Stimulated activated CD8-positive, alpha-beta memory T cell treated with anti-CD3 and anti-CD28 coated beads, Interleukin-15, amount 100 ng/mL, for 24 hours (primary cell): ENCODE measurements around the gene ZFAND4.
"Not testable (repeated sequence)": the region's sequence is repeated elsewhere in the genome, so short reads cannot be mapped to it uniquely, and the experiment has no call there.

ENCODE experiments used
- DNase-seq: peaks from one replicate; pipeline ENCODE4 v3.0.0-alpha.2; 2020; ENCODE audit warnings: low read depth

ZFAND4 gene

GRCh38 chr10:45640941-45641340, 31.6 kb downstream of the ZFAND4 start:
- DNase-seq = no peak

GRCh38 chr10:45640049-45640448, 32.5 kb downstream of the ZFAND4 start:
- no peak for DNase-seq

GRCh38 chr10:45627412-45628048, 45.0 kb downstream of the ZFAND4 start:
- DNase-seq = no peak

DNA sequence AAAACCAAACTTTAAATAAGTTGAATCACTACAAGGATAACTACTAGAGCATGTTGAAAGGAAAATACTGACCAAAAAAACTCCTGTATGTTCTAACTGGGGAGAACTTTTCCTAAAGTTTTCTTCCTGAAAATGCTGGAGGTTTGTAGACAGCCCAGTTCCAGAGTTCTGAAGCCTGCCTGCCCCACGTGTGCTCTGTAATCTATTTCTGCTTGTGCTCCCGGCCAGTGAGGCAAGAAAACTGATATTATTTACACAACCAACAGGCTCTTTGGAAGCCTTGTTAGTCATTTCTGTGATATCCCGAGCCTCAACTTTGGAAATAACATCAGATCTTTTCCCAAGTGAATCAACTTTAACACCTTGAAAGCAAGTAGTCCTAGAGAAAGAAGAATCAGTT, 46.7 kb downstream of the ZFAND4 start:
- DNase-seq = no peak

- no peak for DNase-seq
Observed at GRCh38 chr10:45624724-45625123, 47.8 kb downstream of the ZFAND4 start.

DNA sequence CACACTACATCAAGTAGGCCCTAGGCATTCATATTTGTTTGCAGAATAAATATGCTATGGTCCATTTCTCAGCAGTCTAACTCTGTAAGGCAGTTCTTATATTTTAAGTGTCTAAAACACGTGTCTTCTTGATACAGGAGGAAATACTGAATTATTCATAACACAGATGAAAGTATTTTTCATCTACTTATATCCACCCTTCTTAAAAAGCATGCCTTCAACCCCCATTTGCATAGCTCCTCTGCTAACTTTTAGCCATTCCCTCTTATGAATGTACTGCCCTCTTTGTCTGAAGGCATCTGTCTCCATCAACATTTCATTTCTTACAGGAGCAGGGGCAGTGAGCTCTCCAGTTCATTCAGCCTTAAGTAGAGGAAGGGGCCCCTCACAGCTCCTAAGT, 57.7 kb downstream of the ZFAND4 start:
- no peak for DNase-seq

DNA sequence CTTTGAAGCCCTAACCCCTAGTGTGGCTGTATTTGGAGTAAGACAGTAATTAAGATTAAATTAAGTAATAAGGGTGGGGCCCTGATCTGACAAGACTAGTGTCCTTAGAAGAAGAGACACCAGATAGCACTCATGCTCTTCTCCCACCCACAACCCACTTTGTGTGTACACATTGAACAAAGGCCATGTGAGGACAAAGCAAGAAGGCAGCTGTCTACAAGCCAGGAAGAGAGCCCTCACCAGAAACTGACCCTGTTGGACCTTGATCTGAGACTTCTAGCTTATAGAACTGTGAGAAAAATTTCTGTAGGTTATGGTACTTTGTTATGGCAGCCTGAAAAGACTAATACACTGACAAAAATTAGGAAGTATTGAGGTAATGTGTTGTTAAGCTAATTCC, 59.8 kb downstream of the ZFAND4 start:
- DNase-seq = no peak

DNA sequence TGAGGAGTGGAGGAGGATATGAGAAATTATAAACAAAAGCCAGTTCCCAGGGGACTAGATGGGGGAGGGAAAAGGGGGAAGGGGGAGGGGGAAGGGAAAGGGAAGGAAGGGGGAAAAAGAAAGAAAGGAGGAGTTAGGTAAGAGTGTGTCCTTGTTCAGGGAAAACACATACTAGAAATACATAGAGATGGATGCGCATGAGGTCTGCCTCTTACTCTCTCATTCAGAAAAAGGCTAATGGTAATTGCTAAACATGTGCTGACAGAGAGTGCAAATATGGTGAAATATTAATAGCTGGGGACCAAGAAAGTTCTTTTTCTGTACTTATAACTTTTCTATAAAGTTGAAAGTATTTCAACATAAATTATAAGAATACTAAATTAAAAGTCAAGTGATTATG, 64.5 kb downstream of the ZFAND4 start:
- no peak for DNase-seq

DNA sequence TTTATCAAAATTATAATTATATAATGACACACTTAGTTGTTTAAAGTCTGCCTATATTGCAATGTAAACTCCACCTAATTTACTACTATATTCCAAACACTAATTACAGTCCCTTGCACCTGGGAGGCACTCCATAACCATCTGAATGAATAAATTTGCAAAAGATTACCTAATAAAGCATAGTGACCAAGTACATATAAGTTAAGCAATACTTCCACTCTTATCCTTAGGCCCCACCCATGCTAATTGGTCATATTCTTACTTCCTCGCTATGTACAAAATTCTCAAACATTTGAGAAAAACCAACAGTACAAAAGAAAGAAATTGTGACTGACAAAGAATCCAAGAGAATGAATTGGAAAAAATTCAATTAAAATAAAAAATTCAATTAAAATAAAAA, 65.3 kb downstream of the ZFAND4 start:
- no peak for DNase-seq

- DNase-seq = no peak
Observed at GRCh38 chr10:45602836-45603235, 69.7 kb downstream of the ZFAND4 start.

DNA sequence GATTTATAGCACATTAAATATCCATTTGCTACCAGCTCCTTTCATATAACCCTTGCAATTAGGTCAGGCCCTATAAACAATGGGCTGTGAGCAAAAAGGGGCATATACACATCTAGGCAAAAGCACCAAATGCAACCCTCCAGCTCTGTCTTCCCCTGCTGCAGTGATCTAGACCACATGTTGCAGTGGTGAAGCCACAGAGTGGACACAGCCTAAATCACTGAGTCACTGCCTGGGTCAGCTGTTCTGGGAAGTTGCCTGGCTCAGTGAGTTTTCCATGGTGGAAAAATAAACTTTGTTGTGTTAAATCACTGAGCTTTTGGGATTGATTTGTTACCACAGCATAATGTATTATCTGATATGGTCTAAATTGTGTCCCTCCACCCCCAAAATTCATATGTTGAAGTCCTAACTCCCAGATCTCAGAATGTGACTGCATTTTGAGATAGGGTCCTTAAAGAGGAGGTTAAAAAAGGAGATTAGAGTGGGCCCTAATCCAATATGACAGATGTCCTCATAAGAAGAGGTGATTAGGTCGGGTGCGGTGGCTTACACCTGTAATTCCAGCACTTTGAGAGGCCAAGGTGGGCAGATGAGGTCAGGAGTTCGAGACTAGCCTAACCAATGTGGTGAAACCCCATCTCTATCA, 70.4 kb downstream of the ZFAND4 start:
- DNase-seq = no peak

DNA sequence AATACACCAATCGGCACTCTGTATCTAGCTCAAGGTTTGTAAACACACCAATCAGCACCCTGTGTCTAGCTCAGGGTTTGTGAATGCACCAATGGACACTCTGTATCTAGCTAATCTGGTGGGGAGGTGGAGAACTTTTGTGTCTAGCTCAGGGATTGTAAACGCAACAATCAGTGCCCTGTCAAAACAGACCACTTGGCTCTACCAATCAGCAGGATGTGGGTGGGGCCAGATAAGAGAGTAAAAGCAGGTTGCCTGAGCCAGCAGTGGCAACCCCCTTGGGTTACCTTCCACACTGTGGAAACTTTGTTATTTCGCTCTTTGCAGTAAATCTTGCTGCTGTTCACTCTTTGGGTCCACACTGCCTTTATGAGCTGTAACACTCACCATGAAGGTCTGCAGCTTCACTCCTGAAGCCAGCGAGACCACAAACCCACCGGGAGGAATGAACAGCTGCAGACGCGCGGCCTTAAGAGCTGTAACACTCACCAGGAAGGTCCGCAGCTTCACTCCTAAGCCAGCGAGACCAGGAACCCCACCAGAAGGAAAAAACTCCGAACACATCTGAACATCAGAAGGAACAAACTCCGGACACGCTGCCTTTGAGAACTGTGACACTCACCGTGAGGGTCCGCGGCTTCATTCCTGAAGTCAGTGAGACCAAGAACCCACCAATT, 71.2 kb downstream of the ZFAND4 start:
- DNase-seq = not testable (repeated sequence)

DNA sequence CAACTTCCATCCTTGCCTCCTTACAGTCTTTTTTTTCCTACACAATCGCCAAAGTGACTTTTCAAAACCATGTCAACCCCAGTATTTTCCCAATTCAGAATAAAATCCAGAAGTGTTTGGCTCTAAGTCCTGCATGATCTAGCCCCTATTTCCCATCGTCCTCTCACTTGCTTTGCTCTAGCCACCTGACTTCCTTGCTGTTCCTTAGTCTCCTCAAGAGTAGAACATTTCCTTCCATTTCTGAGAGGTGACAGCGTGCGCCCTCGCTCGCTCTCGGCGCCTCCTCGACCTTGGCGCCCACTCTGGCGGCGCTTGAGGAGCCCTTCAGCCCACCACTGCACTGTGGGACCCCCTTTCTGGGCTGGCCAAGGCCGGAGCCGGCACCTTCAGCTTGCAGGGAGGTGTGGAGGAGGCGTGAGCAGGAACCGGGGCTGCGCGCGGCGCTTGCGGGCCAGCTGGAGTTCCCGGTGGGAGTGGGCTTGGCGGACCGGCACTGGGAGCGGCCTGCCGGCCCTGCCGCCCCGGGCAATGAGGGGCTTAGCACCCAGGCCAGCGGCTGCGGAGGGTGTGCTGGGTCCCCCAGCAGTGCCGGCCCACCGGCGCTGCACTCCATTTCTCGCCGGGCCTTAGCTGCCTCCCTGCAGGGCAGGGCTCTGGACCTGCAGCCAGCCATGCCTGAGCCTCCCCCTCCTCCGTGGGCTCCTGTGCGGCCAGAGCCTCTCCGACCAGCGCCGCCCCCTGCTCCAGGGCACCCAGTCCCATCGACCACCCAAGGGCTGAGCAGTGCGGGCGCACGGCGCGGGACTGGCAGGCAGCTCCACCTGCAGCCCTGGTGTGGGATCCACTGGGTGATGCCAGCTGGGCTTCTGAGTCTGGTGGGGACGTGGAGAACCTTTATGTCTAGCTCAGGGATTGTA, 72.0 kb downstream of the ZFAND4 start:
- not testable (repeated sequence) for DNase-seq

DNA sequence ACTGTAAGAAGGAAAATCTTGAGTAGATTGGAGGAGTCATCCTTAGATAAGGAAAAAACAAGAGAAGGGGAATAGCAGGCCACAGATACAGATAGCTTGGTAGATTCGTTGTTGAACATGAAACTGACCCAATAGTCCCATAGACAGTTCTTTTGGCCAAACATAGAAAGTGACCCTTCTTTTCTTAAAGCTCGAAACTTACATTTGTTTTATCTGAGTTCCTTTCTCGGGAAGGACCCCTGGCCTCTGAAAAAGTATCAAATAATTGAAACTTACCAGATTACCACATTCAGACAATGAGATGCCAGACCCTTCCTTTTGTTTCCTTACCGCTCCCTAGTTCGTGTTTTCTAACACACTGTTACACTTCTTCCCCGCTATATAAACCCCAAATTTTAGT, 72.9 kb downstream of the ZFAND4 start:
- DNase-seq = no peak

DNA sequence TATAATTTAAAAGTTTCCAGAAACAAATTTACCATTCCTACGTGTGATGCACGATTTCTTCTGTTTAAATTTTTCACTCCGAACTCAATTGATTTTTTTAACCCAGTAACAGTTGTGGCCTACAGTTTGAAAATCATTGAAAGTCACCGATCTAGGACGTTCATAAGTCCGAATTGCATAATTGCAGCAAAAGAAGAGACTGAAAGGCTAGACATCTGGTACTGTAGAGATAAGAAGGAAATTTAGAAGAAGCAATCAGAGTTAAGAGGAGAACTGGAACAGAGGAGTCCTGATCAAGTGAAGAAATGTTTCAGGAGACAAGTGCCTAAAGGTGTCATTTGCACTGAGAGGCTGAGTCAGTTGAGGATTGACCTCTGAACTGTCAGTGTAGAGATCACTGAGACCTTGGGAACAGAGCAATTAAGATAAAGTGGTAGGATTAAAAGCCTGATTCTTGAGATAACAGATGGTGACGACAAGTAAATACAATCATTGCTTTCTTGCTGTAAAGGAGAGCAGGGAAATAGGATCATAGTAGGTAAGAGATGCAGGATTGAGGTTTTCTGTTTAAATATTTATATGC, 73.5 kb downstream of the ZFAND4 start:
- DNase-seq = no peak

DNA sequence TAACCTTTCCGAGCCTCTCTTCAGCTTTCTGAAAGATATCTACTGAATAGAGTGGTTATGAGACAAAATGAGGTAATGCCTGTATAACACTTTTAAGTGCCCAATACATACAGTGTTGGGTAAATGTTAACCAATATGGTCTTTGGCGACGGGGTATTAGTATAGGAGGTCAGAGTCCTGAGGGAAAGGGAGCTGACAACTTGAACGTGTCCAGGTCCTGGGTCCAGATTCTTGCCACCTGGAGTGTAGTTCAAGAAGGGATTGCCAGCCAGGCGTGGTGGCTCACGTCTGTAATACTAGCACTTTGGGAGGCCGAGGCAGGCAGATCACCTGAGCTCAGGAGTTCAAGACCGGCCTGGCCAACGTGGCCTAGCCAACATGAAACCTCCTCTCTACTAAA, 76.0 kb downstream of the ZFAND4 start:
- DNase-seq = no peak

GRCh38 chr10:45594276-45595157, 78.1 kb downstream of the ZFAND4 start:
- peak; percentile 89 for DNase-seq

DNA sequence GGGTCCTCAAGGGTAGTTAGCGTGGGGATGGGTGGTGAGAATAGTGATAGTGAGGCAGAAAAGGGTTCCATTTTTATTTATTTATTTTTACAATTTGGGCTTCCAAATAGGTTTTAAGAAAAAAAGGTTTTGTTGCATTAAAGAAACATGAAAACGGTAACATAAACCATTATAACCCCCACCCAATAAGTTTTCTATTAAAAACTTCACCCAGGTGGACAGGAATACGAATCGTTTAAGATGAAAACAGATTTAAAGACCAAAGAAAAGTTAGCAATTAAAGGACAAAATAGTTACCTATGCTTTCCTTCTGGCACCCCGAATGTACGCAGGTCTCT, 78.7 kb downstream of the ZFAND4 start:
- DNase-seq = no peak

- DNase-seq = no peak
Observed at GRCh38 chr10:45592926-45593325, 79.6 kb downstream of the ZFAND4 start.

GRCh38 chr10:45592432-45592831, 80.1 kb downstream of the ZFAND4 start:
- no peak for DNase-seq

DNA sequence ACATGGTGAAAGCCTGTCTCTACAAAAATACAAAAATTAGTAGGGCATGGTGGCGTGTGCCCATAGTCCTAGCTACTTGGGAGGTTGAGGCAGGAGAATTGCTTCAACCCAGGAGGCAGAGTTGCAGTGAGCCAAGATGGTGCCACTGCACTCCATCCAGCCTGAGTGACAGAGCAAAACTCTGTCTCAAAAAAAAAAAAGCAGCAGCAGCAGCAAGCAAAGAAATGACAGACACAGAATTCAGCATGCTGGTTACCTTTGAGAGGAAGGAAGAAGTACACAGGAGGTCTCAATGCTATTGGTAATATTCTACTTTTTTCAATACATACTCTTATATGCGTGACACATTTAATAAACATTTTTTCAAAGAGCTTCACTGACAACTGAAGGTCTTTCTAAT, 81.3 kb downstream of the ZFAND4 start:
- DNase-seq = no peak
